ENCODE measurements around the gene PHLDB1.

- TF ChIP-seq CTCF (IDR thresholded peaks at IDR 0.05) (no peak), POLR2A (IDR thresholded peaks at IDR 0.05) (no peak), POLR2AphosphoS5 (IDR thresholded peaks at IDR 0.05) (peak in 1 of 2 donors; percentile 50), EP300 (IDR thresholded peaks at IDR 0.05) (no peak)
Observed at GRCh38 chr11:118619444-118620197, 12.2 kb downstream of the PHLDB1 start.

Measured in upper lobe of left lung (tissue), 4 donors.